BLaER1 treated with 17β-estradiol and CSF1 and Interleukin-3, amounts not matched to agents 10 nM and 100 nM (cell line): Measurements from ENCODE around the gene CDK5R1.

Experiments
- H3K27ac ChIP-seq, 11 experiments: shearing (Covaris generic); formaldehyde crosslinking; 2 replicates each; pipeline ENCODE4 v1.8.1; 2022
- H3K27me3 ChIP-seq, 11 experiments: shearing (Covaris generic); formaldehyde crosslinking; 2 replicates each; pipeline ENCODE4 v1.8.1; 2022
- H3K36me3 ChIP-seq, 11 experiments: shearing (Covaris generic); formaldehyde crosslinking; 2 replicates each; pipeline ENCODE4 v1.8.1; 2022
- H3K4me1 ChIP-seq, 10 experiments: shearing (Covaris generic); formaldehyde crosslinking; 2 replicates each; pipeline ENCODE4 v1.8.1; 2022
- H3K4me2 ChIP-seq, 11 experiments: shearing (Covaris generic); formaldehyde crosslinking; 2 replicates each; pipeline ENCODE4 v1.8.1; 2022
- H3K4me3 ChIP-seq, 10 experiments: shearing (Covaris generic); formaldehyde crosslinking; 2 replicates each; pipeline ENCODE4 v1.8.1; 2022
- H3K9ac ChIP-seq, 11 experiments: shearing (Covaris generic); formaldehyde crosslinking; 2 replicates each; pipeline ENCODE4 v1.8.1; 2022
- H3K9me3 ChIP-seq, 11 experiments: shearing (Covaris generic); formaldehyde crosslinking; replicated peaks in 1 of 11; 2 replicates each; pipeline ENCODE4 v1.8.1; 2022
- H4K20me1 ChIP-seq, 11 experiments: shearing (Covaris generic); formaldehyde crosslinking; 2 replicates each; pipeline ENCODE4 v1.8.1; 2022
- Cebpa-rat ChIP-seq, 11 experiments: shearing (Covaris generic); IDR thresholded peaks; 2 replicates each; pipeline ENCODE4 v1.8.1; 2022

CDK5R1 gene

GRCh38 chr17:32492648-32493289, 6.0 kb downstream of the CDK5R1 start:
- H3K4me2 ChIP-seq, result peak overlapping the region; percentile 70 to 90 (median 79)
- peak overlapping the region in 2 of 11 experiments; percentile 9 to 57; a peak in 2 of 22 replicates for H3K9ac ChIP-seq
- H3K4me3 ChIP-seq, result no peak overlapping the region
- H4K20me1 ChIP-seq, result peaks cover 0 to 44% (median 34%) of the 10 kb centered on the region in 11 experiments; a peak in 18 of 22 replicates
- no peak for TF ChIP-seq Cebpa-rat (IDR thresholded peaks at IDR 0.05)
- H3K9me3 ChIP-seq, result no peaks in the 10 kb centered on the region
- H3K27me3 ChIP-seq, result no peaks in the 10 kb centered on the region
- H3K4me1 ChIP-seq, result peaks cover 61 to 95% (median 90%) of the 10 kb centered on the region in 10 experiments
- H3K36me3 ChIP-seq, result peaks cover 0 to 35% (median 27%) of the 10 kb centered on the region in 11 experiments; a peak in 14 of 22 replicates
- peak overlapping the region in 5 of 11 experiments; percentile 20 to 64 (median 31); a peak in 6 of 22 replicates for H3K27ac ChIP-seq

- Histone ChIP-seq H3K36me3 (peaks cover 0 to 28% (median 19%) of the 10 kb centered on the region in 11 experiments; a peak in 13 of 22 replicates), H3K4me2 (peak overlapping the region; percentile 70 to 90 (median 79)), H3K4me3 (no peak overlapping the region), H3K9me3 (no peaks in the 10 kb centered on the region), H3K4me1 (peaks cover 57 to 87% (median 82%) of the 10 kb centered on the region in 10 experiments), H3K27me3 (no peaks in the 10 kb centered on the region), H3K27ac (peak overlapping the region in 3 of 11 experiments; percentile 31 to 47 (median 33); a peak in 3 of 22 replicates), H4K20me1 (peaks cover 0 to 36% (median 26%) of the 10 kb centered on the region in 11 experiments; a peak in 16 of 22 replicates), H3K9ac (no peak overlapping the region)
- TF ChIP-seq Cebpa-rat (IDR thresholded peaks at IDR 0.05), result no peak
Measured at GRCh38 chr17:32493571-32493970, 6.8 kb downstream of the CDK5R1 start.

- peaks cover 0 to 23% (median 14%) of the 10 kb centered on the region in 11 experiments; a peak in 13 of 22 replicates for H3K36me3 ChIP-seq
- no peak overlapping the region for H3K4me3 ChIP-seq
- peak overlapping the region in 1 of 11 experiments; percentile 33; a peak in 1 of 22 replicates for H3K27ac ChIP-seq
- H3K4me2 ChIP-seq, result peak overlapping the region; percentile 70 to 90 (median 79)
- H3K9me3 ChIP-seq, result no peaks in the 10 kb centered on the region
- peaks cover 57 to 82% (median 77%) of the 10 kb centered on the region in 10 experiments for H3K4me1 ChIP-seq
- TF ChIP-seq Cebpa-rat (IDR thresholded peaks at IDR 0.05), result no peak
- no peak overlapping the region for H3K9ac ChIP-seq
- H4K20me1 ChIP-seq, result peaks cover 0 to 32% (median 22%) of the 10 kb centered on the region in 11 experiments; a peak in 16 of 22 replicates
- no peaks in the 10 kb centered on the region for H3K27me3 ChIP-seq
Measured at GRCh38 chr17:32493976-32494513, 7.3 kb downstream of the CDK5R1 start.

- peaks cover 57 to 75% (median 69%) of the 10 kb centered on the region in 10 experiments for H3K4me1 ChIP-seq
- peak overlapping the region; percentile 70 to 90 (median 79) for H3K4me2 ChIP-seq
- peaks cover 0 to 16% (median 7%) of the 10 kb centered on the region in 11 experiments; a peak in 12 of 22 replicates for H3K36me3 ChIP-seq
- H3K27me3 ChIP-seq, result no peaks in the 10 kb centered on the region
- no peak for TF ChIP-seq Cebpa-rat (IDR thresholded peaks at IDR 0.05)
- peak overlapping the region in 1 of 11 experiments; percentile 15; a peak in 3 of 22 replicates for H3K27ac ChIP-seq
- H4K20me1 ChIP-seq, result peaks cover 0 to 24% (median 15%) of the 10 kb centered on the region in 11 experiments; a peak in 14 of 22 replicates
- no peak overlapping the region for H3K4me3 ChIP-seq
- no peaks in the 10 kb centered on the region for H3K9me3 ChIP-seq
- peak overlapping the region in 5 of 11 experiments; percentile 2 to 59 (median 33); a peak in 6 of 22 replicates for H3K9ac ChIP-seq
Measured at GRCh38 chr17:32494621-32495358, 8.0 kb downstream of the CDK5R1 start.

GRCh38 chr17:32495359-32496231, 8.8 kb downstream of the CDK5R1 start:
- Histone ChIP-seq H3K27ac (peak overlapping the region in 4 of 11 experiments; percentile 2 to 17 (median 9); a peak in 4 of 22 replicates), H3K4me3 (no peak overlapping the region), H3K9ac (peak overlapping the region in 6 of 11 experiments; percentile 2 to 59 (median 22); a peak in 9 of 22 replicates), H3K4me1 (peaks cover 57 to 67% (median 62%) of the 10 kb centered on the region in 10 experiments), H4K20me1 (peaks cover 0 to 16% (median 7%) of the 10 kb centered on the region in 11 experiments; a peak in 12 of 22 replicates), H3K36me3 (peaks cover 0 to 8% (median 0%) of the 10 kb centered on the region in 11 experiments; a peak in 6 of 22 replicates), H3K27me3 (no peaks in the 10 kb centered on the region), H3K4me2 (peak overlapping the region; percentile 70 to 90 (median 79)), H3K9me3 (no peaks in the 10 kb centered on the region)
- TF ChIP-seq Cebpa-rat (IDR thresholded peaks at IDR 0.05), result no peak

GRCh38 chr17:32496395-32497073, 9.7 kb downstream of the CDK5R1 start:
- Histone ChIP-seq H3K36me3 (peaks cover 0 to 3% (median 0%) of the 10 kb centered on the region in 11 experiments; a peak in 3 of 22 replicates), H3K27ac (no peak overlapping the region), H3K4me1 (peaks cover 52 to 58% (median 55%) of the 10 kb centered on the region in 10 experiments), H3K4me3 (no peak overlapping the region), H4K20me1 (peaks cover 0 to 16% (median 1%) of the 10 kb centered on the region in 11 experiments; a peak in 9 of 22 replicates), H3K27me3 (no peaks in the 10 kb centered on the region), H3K9me3 (no peaks in the 10 kb centered on the region), H3K4me2 (peak overlapping the region; percentile 70 to 90 (median 79)), H3K9ac (no peak overlapping the region; a peak in 1 of 22 replicates)
- TF ChIP-seq Cebpa-rat (IDR thresholded peaks at IDR 0.05), result no peak

- H3K9ac ChIP-seq, result no peak overlapping the region
- H3K27ac ChIP-seq, result no peak overlapping the region
- peaks cover 0 to 15% (median 0%) of the 10 kb centered on the region in 11 experiments; a peak in 4 of 22 replicates for H4K20me1 ChIP-seq
- H3K9me3 ChIP-seq, result no peaks in the 10 kb centered on the region
- no peak overlapping the region for H3K4me2 ChIP-seq
- peaks cover 41 to 47% (median 45%) of the 10 kb centered on the region in 10 experiments for H3K4me1 ChIP-seq
- H3K27me3 ChIP-seq, result no peaks in the 10 kb centered on the region
- H3K4me3 ChIP-seq, result no peak overlapping the region
- H3K36me3 ChIP-seq, result no peaks in the 10 kb centered on the region
- TF ChIP-seq Cebpa-rat (IDR thresholded peaks at IDR 0.05), result no peak
Measured at GRCh38 chr17:32497431-32498205, 10.8 kb downstream of the CDK5R1 start.
